Astrocyte (in vitro differentiated cells and primary cell): ENCODE data around the gene SH3RF1. TPM values are rescaled to one million over a fixed set of nuclear protein-coding genes. Genes with fewer than 3 reads are reported as not detected.

Source experiments
- DNase-seq: peaks from one replicate; pipeline ENCODE4 v3.0.0-alpha.2; 2010; ENCODE audit warnings: low read depth
- FAIRE-seq: peaks from 2 replicates; lab custom pipeline; 2011; peaks lifted over from hg19 to GRCh38; lab: Jason Lieb, UNC
- H2AFZ ChIP-seq: 2 replicates; pipeline ENCODE4 v1.6.0; 2012; ENCODE audit warnings: low read depth, low read length, inconsistent platforms
- H3K27ac ChIP-seq: 2 replicates; pipeline ENCODE4 v1.5.1; 2011; ENCODE audit warnings: low read depth, low read length, inconsistent platforms
- H3K27me3 ChIP-seq: 2 replicates; pipeline ENCODE4 v1.6.0; 2011; ENCODE audit warnings: low read length, inconsistent platforms; ENCODE audit not compliant: insufficient read depth
- H3K36me3 ChIP-seq: 2 replicates; pipeline ENCODE4 v1.5.1; 2011; ENCODE audit warnings: low read length, inconsistent platforms; ENCODE audit not compliant: insufficient read depth
- H3K4me1 ChIP-seq: 2 replicates; pipeline ENCODE4 v1.5.1; 2011; ENCODE audit warnings: low read length, inconsistent platforms; ENCODE audit not compliant: insufficient read depth
- H3K4me2 ChIP-seq: 2 replicates; pipeline ENCODE4 v1.6.0; 2012; ENCODE audit warnings: low read length, inconsistent platforms
- H3K4me3 ChIP-seq: 2 replicates; pipeline ENCODE4 v1.5.1; 2011; ENCODE audit warnings: low read depth, mild to moderate bottlenecking, low read length, inconsistent platforms; ENCODE audit not compliant: insufficient read depth
- H3K79me2 ChIP-seq: 2 replicates; pipeline ENCODE4 v1.6.0; 2012; ENCODE audit warnings: mild to moderate bottlenecking, low read length, inconsistent platforms; ENCODE audit not compliant: insufficient read depth
- H3K9ac ChIP-seq: 2 replicates; pipeline ENCODE4 v1.6.0; 2012; ENCODE audit warnings: mild to moderate bottlenecking, low read length, inconsistent platforms
- H3K9me3 ChIP-seq: 2 replicates; pipeline ENCODE4 v1.5.1; 2012; ENCODE audit warnings: low read depth, mild to moderate bottlenecking, low read length, inconsistent platforms; ENCODE audit not compliant: insufficient read depth
- H4K20me1 ChIP-seq: 2 replicates; pipeline ENCODE4 v1.6.0; 2012; ENCODE audit warnings: low read length, inconsistent platforms; ENCODE audit not compliant: insufficient read depth
- H3K27ac Mint-ChIP-seq: one replicate; pipeline ENCODE4 v1.8.0; 2021; ENCODE audit warnings: mild to moderate bottlenecking, mixed read lengths; ENCODE audit not compliant: unreplicated experiment
- H3K27me3 Mint-ChIP-seq: one replicate; pipeline ENCODE4 v1.8.0; 2021; ENCODE audit warnings: low read depth, mixed read lengths; ENCODE audit not compliant: unreplicated experiment
- H3K36me3 Mint-ChIP-seq: one replicate; pipeline ENCODE4 v1.8.0; 2021; ENCODE audit warnings: low read depth, mixed read lengths; ENCODE audit not compliant: unreplicated experiment
- H3K4me1 Mint-ChIP-seq: one replicate; pipeline ENCODE4 v1.8.0; 2021; ENCODE audit warnings: low read depth, mixed read lengths; ENCODE audit not compliant: unreplicated experiment
- H3K4me3 Mint-ChIP-seq: one replicate; pipeline ENCODE4 v1.8.0; 2021; ENCODE audit warnings: mild to moderate bottlenecking, moderate library complexity, mixed read lengths; ENCODE audit not compliant: unreplicated experiment
- H3K9me3 Mint-ChIP-seq: one replicate; pipeline ENCODE4 v1.8.0; 2021; ENCODE audit warnings: mild to moderate bottlenecking, mixed read lengths; ENCODE audit not compliant: unreplicated experiment
- CTCF ChIP-seq: IDR thresholded peaks from 2 replicates; pipeline ENCODE4 v1.5.1; 2011; ENCODE audit warnings: low read depth, mild to moderate bottlenecking, inconsistent platforms, low read length, moderate library complexity; ENCODE audit not compliant: insufficient read depth
- EZH2 ChIP-seq: IDR thresholded peaks from 2 replicates; pipeline ENCODE4 v1.6.1; 2012; ENCODE audit warnings: mild to moderate bottlenecking, low read length, inconsistent platforms; ENCODE audit not compliant: insufficient read depth
- total RNA-seq: library from RNA; stranded (reverse); gene quantifications from 2 replicates; pipeline ENCODE4 v1.2.1, GENCODE V29; 2021

SH3RF1 gene
- total RNA-seq, 1 donor from 2014 or later, result 25.9 TPM

GRCh38 chr4:169259271-169259670 lies 11.5 kb downstream of the SH3RF1 start:
- no peak overlapping the region for H3K9ac ChIP-seq
- no peaks in the 10 kb centered on the region for H3K27me3 ChIP-seq
- DNase-seq, result no peak
- Mint-ChIP-seq H3K4me1 (peaks cover 39% of the 10 kb centered on the region), H3K9me3 (no peaks in the 10 kb centered on the region), H3K36me3 (peaks cover 15% of the 10 kb centered on the region), H3K27me3 (no peaks in the 10 kb centered on the region), H3K4me3 (no peak overlapping the region), H3K27ac (no peak overlapping the region)
- peaks cover 72% of the 10 kb centered on the region for H4K20me1 ChIP-seq
- H2AFZ ChIP-seq, result no peak overlapping the region
- FAIRE-seq, result no peak
- H3K27ac ChIP-seq, result no peak overlapping the region
- TF ChIP-seq EZH2, result no peak
- TF ChIP-seq CTCF, result no peak
- H3K4me3 ChIP-seq, result no peak overlapping the region
- H3K9me3 ChIP-seq, result no peaks in the 10 kb centered on the region
- peaks cover 96% of the 10 kb centered on the region for H3K79me2 ChIP-seq
- H3K36me3 ChIP-seq, result peaks cover 14% of the 10 kb centered on the region
- H3K4me2 ChIP-seq, result no peak overlapping the region
- peaks cover 41% of the 10 kb centered on the region for H3K4me1 ChIP-seq

DNA sequence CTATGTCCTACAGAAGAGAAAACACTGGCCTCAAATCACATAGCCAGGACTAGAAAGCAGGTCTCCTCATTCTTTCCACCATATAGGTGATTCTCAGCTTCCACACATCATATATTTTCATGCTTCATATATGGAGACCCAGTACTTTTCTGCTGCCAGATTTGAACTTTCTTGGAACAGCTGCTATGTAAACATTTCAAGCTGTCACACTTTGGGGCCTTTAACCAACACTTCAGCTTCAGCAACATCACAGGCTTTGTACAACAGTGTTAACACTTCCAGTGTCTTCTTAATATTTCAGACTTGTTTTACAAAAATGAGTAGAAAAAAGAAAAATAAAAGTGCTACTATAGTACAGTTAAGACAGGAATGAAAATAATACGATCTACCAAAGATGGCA lies 12.6 kb downstream of the SH3RF1 start:
- H3K4me3 Mint-ChIP-seq, result no peak overlapping the region
- FAIRE-seq (no peak), DNase-seq (no peak)
- no peak overlapping the region for H2AFZ ChIP-seq
- no peaks in the 10 kb centered on the region for H3K9me3 ChIP-seq
- peaks cover 7% of the 10 kb centered on the region for H3K36me3 Mint-ChIP-seq
- no peaks in the 10 kb centered on the region for H3K27me3 Mint-ChIP-seq
- no peak overlapping the region for H3K27ac ChIP-seq
- no peak overlapping the region for H3K27ac Mint-ChIP-seq
- no peak overlapping the region for H3K4me2 ChIP-seq
- H4K20me1 ChIP-seq, result peaks cover 65% of the 10 kb centered on the region
- TF ChIP-seq CTCF (no peak), EZH2 (no peak)
- no peaks in the 10 kb centered on the region for H3K27me3 ChIP-seq
- H3K36me3 ChIP-seq, result peaks cover 4% of the 10 kb centered on the region
- peaks cover 91% of the 10 kb centered on the region for H3K79me2 ChIP-seq
- no peak overlapping the region for H3K9ac ChIP-seq
- H3K4me1 Mint-ChIP-seq, result peaks cover 49% of the 10 kb centered on the region
- peaks cover 52% of the 10 kb centered on the region for H3K4me1 ChIP-seq
- no peak overlapping the region for H3K4me3 ChIP-seq
- H3K9me3 Mint-ChIP-seq, result no peaks in the 10 kb centered on the region

DNA sequence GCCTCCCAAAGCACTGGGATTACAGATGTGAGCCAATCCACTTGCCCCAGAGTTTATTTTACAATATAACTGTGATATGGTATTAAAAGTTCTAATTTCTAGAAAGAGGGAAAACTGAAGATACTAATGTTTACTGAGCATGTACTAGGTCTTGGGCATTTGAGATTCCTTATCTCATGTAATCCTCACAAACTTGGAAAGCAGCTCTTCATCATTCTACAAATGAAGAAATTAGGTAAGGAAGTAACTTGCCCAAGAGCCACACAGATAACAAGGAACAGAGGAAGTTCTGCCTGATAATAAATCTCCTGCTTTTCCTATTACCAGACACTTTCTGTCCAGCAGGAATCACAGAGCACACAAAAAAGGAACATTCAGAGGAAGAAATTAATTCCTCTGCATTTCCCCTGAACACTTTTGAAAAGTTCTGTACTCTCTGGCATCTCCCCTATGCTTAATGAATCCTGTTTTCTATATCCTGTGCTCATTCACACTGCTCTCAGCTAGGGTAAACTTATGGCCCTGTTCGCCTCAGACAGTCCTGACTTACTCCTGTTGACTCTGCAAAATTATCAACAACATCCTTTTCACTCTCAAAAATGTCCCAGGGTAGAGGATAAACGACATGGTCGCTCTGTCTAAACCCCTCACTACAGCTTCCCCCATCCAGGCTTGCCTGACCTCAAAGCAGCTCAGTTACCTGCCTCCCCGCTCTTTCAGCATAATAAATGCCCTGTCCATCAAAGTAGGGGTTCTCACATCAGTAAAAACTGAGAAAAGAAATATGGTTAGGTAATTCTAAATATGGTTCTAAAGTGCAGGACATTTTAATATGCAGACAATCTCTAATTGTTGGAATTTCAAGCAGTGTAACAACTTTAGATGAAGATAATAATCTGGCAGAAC lies 13.6 kb downstream of the SH3RF1 start:
- DNase-seq (no peak), FAIRE-seq (peak; percentile 34)
- Histone ChIP-seq H3K27me3 (no peaks in the 10 kb centered on the region), H4K20me1 (peaks cover 60% of the 10 kb centered on the region), H3K9me3 (no peaks in the 10 kb centered on the region), H3K4me2 (peak overlapping the region; percentile 28), H3K9ac (peak overlapping the region; percentile 19), H3K36me3 (no peaks in the 10 kb centered on the region), H3K79me2 (peaks cover 91% of the 10 kb centered on the region), H3K4me1 (peaks cover 63% of the 10 kb centered on the region), H3K27ac (peak overlapping the region; percentile 24), H3K4me3 (no peak overlapping the region), H2AFZ (no peak overlapping the region)
- Mint-ChIP-seq H3K27me3 (no peaks in the 10 kb centered on the region), H3K27ac (peak overlapping the region; percentile 10), H3K4me1 (peaks cover 59% of the 10 kb centered on the region), H3K4me3 (peak overlapping the region; percentile 63), H3K36me3 (peaks cover 2% of the 10 kb centered on the region), H3K9me3 (no peaks in the 10 kb centered on the region)
- TF ChIP-seq EZH2 (no peak), CTCF (no peak)
